ENCODE measurements around the gene NKX6-1. TPM values are rescaled to one million over a fixed set of nuclear protein-coding genes. Genes with fewer than 3 reads are reported as not detected.

NKX6-1 gene
- total and polyA plus RNA-seq, 9 of the 15 experiments (the other 6 are each of a cell fraction or from before 2014, with no cell fraction given) = not detected

- intact Hi-C loops (cut with micrococcal nuclease) (no loop called here), in situ Hi-C loops (cut with MboI) (no loop called here)
- no TSS peak for BruUV-seq (replicated peaks)
- H3K4me1 ChIP-seq (replicated peaks in 1 of 2; ENCODE audit: control insufficient read depth in 2 of 2, insufficient read depth in 2 of 2, low read length in 2 of 2) = peaks cover 0 to 15% of the 10 kb centered on the region in 2 experiments; a peak in 2 of 5 replicates
- no peak overlapping the region for H3K27ac ChIP-seq (ENCODE audit: extremely low read depth, low read depth, low read length)
- FAIRE-seq = no peak
- ChIA-PET POLR2A (no interaction called here), CTCF (ENCODE audit: low intra/inter-chr PET ratio) (no interaction called here)
- no peak overlapping the region for H3K4me2 ChIP-seq (ENCODE audit: insufficient read depth, low read length)
- no peaks in the 10 kb centered on the region for H3K36me3 ChIP-seq (ENCODE audit: control insufficient read depth, insufficient read depth, low read length)
- H3K4me3 ChIP-seq = no peak overlapping the region
- peaks cover 24 to 39% of the 10 kb centered on the region in 2 experiments; a peak in 4 of 5 replicates for H3K27me3 ChIP-seq (ENCODE audit: control insufficient read depth in 2 of 2, insufficient read depth in 2 of 2, low read length in 2 of 2)
- no peaks in the 10 kb centered on the region for H3K9me3 ChIP-seq (replicated peaks; ENCODE audit: control insufficient read depth, insufficient read depth, low read depth, low read length)
- ATAC-seq = no peak
- H3K9me1 ChIP-seq (ENCODE audit: control insufficient read depth, insufficient read depth, low read length) = no peaks in the 10 kb centered on the region
- H2AFZ ChIP-seq (ENCODE audit: low read depth, low read length) = no peak overlapping the region
- no peaks in the 10 kb centered on the region for H4K20me1 ChIP-seq (replicated peaks; ENCODE audit: control insufficient read depth, insufficient read depth, low read length)
- no peak for DNase-seq (ENCODE audit: extremely low read depth in 1 of 4, low spot score in 3 of 4)
- 4% methylated on average over 6 of the region's 12 CpGs for WGBS (ENCODE audit: insufficient coverage, low coverage, missing lambda C conversion rate)
- H3K9ac ChIP-seq (ENCODE audit: insufficient read depth in 1 of 2, low read depth in 2 of 2, low read length in 2 of 2) = no peak overlapping the region
- H3K79me2 ChIP-seq (ENCODE audit: control insufficient read depth, insufficient read depth, low read length) = no peaks in the 10 kb centered on the region
- no peak for TF ChIP-seq RBM14 (IDR thresholded peaks at IDR 0.05; ENCODE audit: borderline replicate concordance, insufficient read depth, low read depth, low read length)
- TF ChIP-seq ASH1L (IDR thresholded peaks at IDR 0.05; ENCODE audit: borderline replicate concordance, low read depth, partially characterized antibody) = no peak
- TF ChIP-seq, protein P1, sequence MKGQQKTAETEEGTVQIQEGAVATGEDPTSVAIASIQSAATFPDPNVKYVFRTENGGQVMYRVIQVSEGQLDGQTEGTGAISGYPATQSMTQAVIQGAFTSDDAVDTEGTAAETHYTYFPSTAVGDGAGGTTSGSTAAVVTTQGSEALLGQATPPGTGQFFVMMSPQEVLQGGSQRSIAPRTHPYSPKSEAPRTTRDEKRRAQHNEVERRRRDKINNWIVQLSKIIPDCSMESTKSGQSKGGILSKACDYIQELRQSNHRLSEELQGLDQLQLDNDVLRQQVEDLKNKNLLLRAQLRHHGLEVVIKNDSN (CRISPR knock-in tag; IDR thresholded peaks at IDR 0.05) = no peak
- no peak for TF ChIP-seq TOE1 (IDR thresholded peaks at IDR 0.05; ENCODE audit: borderline replicate concordance)
- TF ChIP-seq TOE1 (CRISPR knock-in tag; IDR thresholded peaks at IDR 0.05; ENCODE audit: borderline replicate concordance, low read depth) = no peak
- TF ChIP-seq ZBTB11 (CRISPR knock-in tag; IDR thresholded peaks at IDR 0.05) = no peak
- TF ChIP-seq CHD4 (IDR thresholded peaks at IDR 0.05; ENCODE audit: insufficient read depth, insufficient replicate concordance, low read depth, low read length, poor library complexity, severe bottlenecking) = no peak
- TF ChIP-seq SNAPC5 (CRISPR knock-in tag; IDR thresholded peaks at IDR 0.05) = no peak
- no peak for TF ChIP-seq CBFA2T2 (conservative IDR thresholded peaks at IDR 0.05)
- TF ChIP-seq JUNB (CRISPR knock-in tag; conservative IDR thresholded peaks at IDR 0.05) = no peak
- TF ChIP-seq PURB (CRISPR knock-in tag; IDR thresholded peaks at IDR 0.05; ENCODE audit: low read depth) = no peak
- no peak for TF ChIP-seq NCOA2 (IDR thresholded peaks at IDR 0.05; ENCODE audit: partially characterized antibody in 2 of 2)
These were observed 6.8 kb downstream of the NKX6-1 start for GRCh38 chr4:84492290-84492689.
